Coronary artery (tissue), 2 donors: Measurements from ENCODE around the gene TMPRSS4.

Experiments used
- DNase-seq: peaks from one replicate; pipeline ENCODE4 v3.0.0-alpha.2; 2017; ENCODE audit warnings: low spot score
- H3K27ac ChIP-seq, 2 donors: fragments of 200-600 bp; sonication (generic); one replicate each; pipeline ENCODE4 v1.5.1; 2016 to 2019
- H3K4me3 ChIP-seq: fragments of 200-600 bp; sonication (generic); 2 replicates; pipeline ENCODE4 v1.5.1; 2016; ENCODE audit warnings: mild to moderate bottlenecking, moderate library complexity
- CTCF ChIP-seq: fragments of 200-600 bp; sonication (generic); IDR thresholded peaks from one replicate; pipeline ENCODE4 v1.5.1; 2019; ENCODE audit warnings: antibody characterized with exemption

Gene TMPRSS4

GRCh38 chr11:118108513-118108912 is 31.6 kb downstream of the TMPRSS4 start:
- Histone ChIP-seq H3K4me3 (no peak overlapping the region), H3K27ac (no peak overlapping the region)
- no peak for TF ChIP-seq CTCF
- no peak for DNase-seq

- Histone ChIP-seq H3K4me3 (no peak overlapping the region), H3K27ac (no peak overlapping the region)
- no peak for TF ChIP-seq CTCF
- DNase-seq = no peak
These were observed 32.4 kb downstream of the TMPRSS4 start for GRCh38 chr11:118109231-118109630.

GRCh38 chr11:118111019-118111743 is 34.3 kb downstream of the TMPRSS4 start:
- no peak for TF ChIP-seq CTCF
- H3K4me3 ChIP-seq = no peak overlapping the region
- no peak for DNase-seq
- no peak overlapping the region for H3K27ac ChIP-seq

GRCh38 chr11:118111744-118112035 is 34.8 kb downstream of the TMPRSS4 start:
- TF ChIP-seq CTCF = no peak
- no peak overlapping the region for H3K27ac ChIP-seq
- no peak overlapping the region for H3K4me3 ChIP-seq
- DNase-seq = no peak

GRCh38 chr11:118112711-118113430 is 36.0 kb downstream of the TMPRSS4 start:
- H3K27ac ChIP-seq = no peak overlapping the region
- DNase-seq = no peak
- H3K4me3 ChIP-seq = no peak overlapping the region
- TF ChIP-seq CTCF = no peak

- no peak overlapping the region for H3K27ac ChIP-seq
- no peak overlapping the region for H3K4me3 ChIP-seq
- DNase-seq = no peak
- no peak for TF ChIP-seq CTCF
These were observed 37.4 kb downstream of the TMPRSS4 start for GRCh38 chr11:118114266-118114665.

- DNase-seq = no peak
- TF ChIP-seq CTCF = no peak
- Histone ChIP-seq H3K27ac (no peak overlapping the region), H3K4me3 (no peak overlapping the region)
These were observed 38.2 kb downstream of the TMPRSS4 start for GRCh38 chr11:118115048-118115447.
